DND-41 (cell line): ENCODE results near the gene OR2T34.
A peak's percentile ranks its signal among the peaks of the same experiment; 100 is the strongest.
"Not testable (repeated sequence)": the region's sequence is repeated elsewhere in the genome, so short reads cannot be mapped to it uniquely, and the experiment has no call there.

Experiments
- ATAC-seq: fragments of 200-7000 bp; cut with Tn5 transposase; 3 replicates; pipeline ENCODE4 v1.9.1; 2021; ENCODE audit warnings: low read depth; ENCODE audit not compliant: insufficient read depth
- DNase-seq: peaks from one replicate; pipeline ENCODE4 v3.0.0-alpha.2; 2020
- H2AFZ ChIP-seq: 2 replicates; pipeline ENCODE4 v1.6.0; 2012; ENCODE audit warnings: low read depth, low read length
- H3K27ac ChIP-seq: 2 replicates; pipeline ENCODE4 v1.5.1; 2012; ENCODE audit warnings: low read length, inconsistent platforms
- H3K27me3 ChIP-seq: fragments of 200-600 bp; sonication (generic); 2 replicates; pipeline ENCODE4 v1.6.0; 2012; ENCODE audit warnings: low read length, mild to moderate bottlenecking, inconsistent platforms; ENCODE audit not compliant: insufficient read depth, poor library complexity
- H3K36me3 ChIP-seq: 2 replicates; pipeline ENCODE4 v1.5.1; 2012; ENCODE audit warnings: low read length, inconsistent platforms; ENCODE audit not compliant: insufficient read depth
- H3K4me1 ChIP-seq: 2 replicates; pipeline ENCODE4 v1.5.1; 2012; ENCODE audit warnings: mild to moderate bottlenecking, low read length; ENCODE audit not compliant: insufficient read depth
- H3K4me2 ChIP-seq: 2 replicates; pipeline ENCODE4 v1.6.0; 2012; ENCODE audit warnings: mild to moderate bottlenecking, moderate library complexity, low read length, inconsistent platforms; ENCODE audit not compliant: insufficient read depth
- H3K4me3 ChIP-seq, 2 experiments: fragments of 200-600 bp in 1 of 2; shearing (Covaris generic) in 1 of 2; 2 replicates each; pipeline ENCODE4 v1.5.1; 2012 to 2016; ENCODE audit warnings: inconsistent platforms in 2 of 2, low read length in 2 of 2, mild to moderate bottlenecking in 2 of 2, low read depth in 1 of 2, moderate library complexity in 1 of 2
- H3K79me2 ChIP-seq: 2 replicates; pipeline ENCODE4 v1.6.0; 2012; ENCODE audit warnings: low read length, inconsistent platforms; ENCODE audit not compliant: insufficient read depth
- H3K9ac ChIP-seq: 2 replicates; pipeline ENCODE4 v1.6.0; 2012; ENCODE audit warnings: low read depth, mild to moderate bottlenecking, inconsistent platforms, low read length, moderate library complexity
- H3K9me3 ChIP-seq: 2 replicates; pipeline ENCODE4 v1.5.1; 2012; ENCODE audit warnings: low read length, moderate library complexity, mild to moderate bottlenecking, inconsistent platforms; ENCODE audit not compliant: insufficient read depth, severe bottlenecking
- H4K20me1 ChIP-seq: 2 replicates; pipeline ENCODE4 v1.6.0; 2012; ENCODE audit warnings: low read length; ENCODE audit not compliant: insufficient read depth
- EZH2 ChIP-seq: IDR thresholded peaks from 3 replicates; pipeline ENCODE4 v1.6.1; 2012; ENCODE audit warnings: borderline replicate concordance, low read depth, mild to moderate bottlenecking, moderate library complexity, low read length, inconsistent platforms; ENCODE audit not compliant: severe bottlenecking
- TF ChIP-seq, protein P1 (sequence below): IDR thresholded peaks from 2 replicates; pipeline ENCODE4 v1.5.1; 2012; ENCODE audit warnings: borderline replicate concordance, low read length, moderate library complexity, mild to moderate bottlenecking; ENCODE audit not compliant: poor library complexity, severe bottlenecking; ENCODE audit errors: extremely low read depth

OR2T34 gene, protein sequence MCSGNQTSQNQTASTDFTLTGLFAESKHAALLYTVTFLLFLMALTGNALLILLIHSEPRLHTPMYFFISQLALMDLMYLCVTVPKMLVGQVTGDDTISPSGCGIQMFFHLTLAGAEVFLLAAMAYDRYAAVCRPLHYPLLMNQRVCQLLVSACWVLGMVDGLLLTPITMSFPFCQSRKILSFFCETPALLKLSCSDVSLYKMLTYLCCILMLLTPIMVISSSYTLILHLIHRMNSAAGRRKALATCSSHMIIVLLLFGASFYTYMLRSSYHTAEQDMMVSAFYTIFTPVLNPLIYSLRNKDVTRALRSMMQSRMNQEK

DNA sequence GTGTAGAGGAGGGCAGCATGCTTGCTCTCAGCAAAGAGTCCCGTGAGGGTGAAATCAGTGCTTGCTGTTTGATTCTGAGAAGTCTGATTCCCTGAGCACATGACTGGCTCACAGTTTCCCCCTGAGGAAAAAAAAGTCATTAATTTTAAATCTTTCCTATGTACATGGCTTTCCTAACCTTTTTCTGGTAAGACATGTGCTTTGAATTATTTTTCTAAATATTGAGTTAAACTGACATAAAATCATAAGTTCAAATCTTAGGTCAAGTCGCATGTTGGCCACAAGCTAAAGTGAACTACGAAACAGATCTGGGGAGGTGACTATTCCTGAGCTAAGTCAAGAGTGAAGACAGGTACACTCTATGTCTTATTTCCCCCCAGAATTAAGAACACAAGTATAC lies at the start of gene OR2T34:
Gene OR2T34, minus strand, starts transcription at position 101 of the 400 bp plus-strand sequence. Its CDS starts 0 bp downstream, at position 101.
- H3K4me3 ChIP-seq, DNase-seq, H3K9ac ChIP-seq, H3K9me3 ChIP-seq, H3K27ac ChIP-seq, H3K27me3 ChIP-seq, H3K79me2 ChIP-seq, H3K4me1 ChIP-seq, H3K4me2 ChIP-seq, H2AFZ ChIP-seq, H3K36me3 ChIP-seq, H4K20me1 ChIP-seq, ATAC-seq: not testable (repeated sequence)

DNA sequence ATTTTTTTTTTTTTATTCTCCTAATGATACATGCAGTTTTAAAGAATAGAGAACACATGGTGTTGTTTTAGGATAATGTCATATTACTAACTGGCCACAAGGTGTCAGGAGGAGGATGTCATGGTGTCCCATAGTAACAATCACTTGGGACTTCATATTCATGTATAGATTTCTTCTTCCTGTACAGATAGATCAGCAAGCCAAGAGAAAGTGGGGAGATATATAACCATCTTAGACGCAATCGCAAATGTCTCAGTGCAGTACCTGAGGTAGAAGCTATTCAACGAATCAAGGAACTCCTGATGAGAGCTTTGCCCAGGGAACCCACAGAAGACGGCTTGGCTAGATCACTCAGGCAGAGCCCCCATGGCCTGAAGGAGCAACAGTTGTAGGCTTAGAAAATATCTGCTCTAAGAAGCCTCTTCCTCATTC lies 48.0 kb upstream of the OR2T34 start:
- Histone ChIP-seq H3K4me3 (no peak overlapping the region), H3K36me3 (no peaks in the 10 kb centered on the region), H3K27me3 (no peaks in the 10 kb centered on the region), H3K9ac (no peak overlapping the region), H3K4me2 (no peak overlapping the region), H3K27ac (no peak overlapping the region), H3K4me1 (no peaks in the 10 kb centered on the region), H3K9me3 (no peaks in the 10 kb centered on the region), H4K20me1 (no peaks in the 10 kb centered on the region), H2AFZ (no peak overlapping the region), H3K79me2 (no peaks in the 10 kb centered on the region)
- peak; percentile 4 for DNase-seq
- ATAC-seq = peak; percentile 80
- TF ChIP-seq EZH2 = no peak
- TF ChIP-seq, protein P1, sequence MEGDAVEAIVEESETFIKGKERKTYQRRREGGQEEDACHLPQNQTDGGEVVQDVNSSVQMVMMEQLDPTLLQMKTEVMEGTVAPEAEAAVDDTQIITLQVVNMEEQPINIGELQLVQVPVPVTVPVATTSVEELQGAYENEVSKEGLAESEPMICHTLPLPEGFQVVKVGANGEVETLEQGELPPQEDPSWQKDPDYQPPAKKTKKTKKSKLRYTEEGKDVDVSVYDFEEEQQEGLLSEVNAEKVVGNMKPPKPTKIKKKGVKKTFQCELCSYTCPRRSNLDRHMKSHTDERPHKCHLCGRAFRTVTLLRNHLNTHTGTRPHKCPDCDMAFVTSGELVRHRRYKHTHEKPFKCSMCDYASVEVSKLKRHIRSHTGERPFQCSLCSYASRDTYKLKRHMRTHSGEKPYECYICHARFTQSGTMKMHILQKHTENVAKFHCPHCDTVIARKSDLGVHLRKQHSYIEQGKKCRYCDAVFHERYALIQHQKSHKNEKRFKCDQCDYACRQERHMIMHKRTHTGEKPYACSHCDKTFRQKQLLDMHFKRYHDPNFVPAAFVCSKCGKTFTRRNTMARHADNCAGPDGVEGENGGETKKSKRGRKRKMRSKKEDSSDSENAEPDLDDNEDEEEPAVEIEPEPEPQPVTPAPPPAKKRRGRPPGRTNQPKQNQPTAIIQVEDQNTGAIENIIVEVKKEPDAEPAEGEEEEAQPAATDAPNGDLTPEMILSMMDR = peak; percentile 58

DNA sequence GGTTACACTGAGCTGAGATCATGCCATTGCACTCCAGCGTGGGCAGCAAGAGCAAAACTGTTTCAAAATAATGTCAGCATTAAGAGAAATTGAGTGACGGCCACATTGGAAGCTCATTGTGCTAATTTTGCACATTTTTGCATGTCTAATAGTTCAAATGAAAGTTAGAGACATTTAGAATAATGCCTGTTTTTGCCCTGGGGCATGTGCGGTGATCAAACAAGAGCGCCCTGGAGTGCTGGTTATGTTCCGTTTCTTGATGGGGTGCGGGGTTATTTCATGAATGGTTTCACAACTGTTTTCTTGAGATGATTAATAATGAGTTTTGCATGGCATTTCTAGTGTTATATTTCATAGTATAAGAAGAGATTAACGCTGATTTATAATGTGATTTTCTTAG lies 47.2 kb upstream of the OR2T34 start:
- Histone ChIP-seq H3K4me2 (no peak overlapping the region), H3K9me3 (no peaks in the 10 kb centered on the region), H3K27ac (no peak overlapping the region), H4K20me1 (no peaks in the 10 kb centered on the region), H2AFZ (no peak overlapping the region), H3K27me3 (no peaks in the 10 kb centered on the region), H3K4me1 (no peaks in the 10 kb centered on the region), H3K9ac (no peak overlapping the region), H3K4me3 (no peak overlapping the region), H3K36me3 (no peaks in the 10 kb centered on the region), H3K79me2 (no peaks in the 10 kb centered on the region)
- no peak for ATAC-seq
- TF ChIP-seq, protein P1 = no peak
- no peak for TF ChIP-seq EZH2
- no peak for DNase-seq

DNA sequence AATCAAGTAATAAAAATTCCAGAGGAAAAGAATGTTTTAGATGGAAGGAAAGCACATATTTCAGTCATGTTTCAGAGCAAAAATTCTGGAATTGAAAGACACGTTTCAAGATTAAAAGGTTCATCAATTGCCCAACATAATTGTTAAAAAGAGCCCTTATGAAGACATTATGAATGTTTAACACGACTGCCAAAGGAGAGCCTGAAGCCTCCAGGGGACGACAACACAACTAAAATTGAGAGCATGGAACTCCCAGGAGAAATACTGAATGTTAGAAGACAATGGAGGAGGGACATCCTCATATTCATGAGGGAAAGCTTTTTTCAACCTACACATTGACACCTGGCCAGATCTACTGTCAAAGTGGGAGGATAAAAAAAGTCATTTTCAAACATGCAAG lies 44.3 kb upstream of the OR2T34 start:
- Histone ChIP-seq H4K20me1 (no peaks in the 10 kb centered on the region), H3K4me3 (no peak overlapping the region), H3K9me3 (no peaks in the 10 kb centered on the region), H3K79me2 (no peaks in the 10 kb centered on the region), H3K27me3 (no peaks in the 10 kb centered on the region), H3K27ac (no peak overlapping the region), H2AFZ (no peak overlapping the region), H3K4me2 (no peak overlapping the region), H3K9ac (no peak overlapping the region), H3K4me1 (no peaks in the 10 kb centered on the region), H3K36me3 (no peaks in the 10 kb centered on the region)
- peak; percentile 51 for DNase-seq
- TF ChIP-seq EZH2 = no peak
- TF ChIP-seq, protein P1 = peak; percentile 68
- ATAC-seq = peak; percentile 65; the same call in 2 of the 3 replicates
